ENCODE results near the gene DUSP16. TPM values are rescaled to one million over a fixed set of nuclear protein-coding genes. Genes with fewer than 3 reads are reported as not detected.
"Not testable (repeated sequence)": the region's sequence is repeated elsewhere in the genome, so short reads cannot be mapped to it uniquely, and the experiment has no call there.

Gene DUSP16
- total and polyA plus RNA-seq, 5 donors, result 4.2 to 17.2 (median 12.4) TPM

- peak; percentile 55 to 62 for ATAC-seq
- DNase-seq, result peak in 2 of 3 donors; percentile 16 to 64
These were observed 29.3 kb downstream of the DUSP16 start for GRCh38 chr12:12533238-12533829.

GRCh38 chr12:12531194-12531593 is 31.5 kb downstream of the DUSP16 start:
- 93% methylated on average over 2 of the region's 2 CpGs for WGBS
- H3K4me3 ChIP-seq (ENCODE audit: low read length), result no peak overlapping the region
- H3K9me3 ChIP-seq (ENCODE audit: control insufficient read depth, low read length), result no peaks in the 10 kb centered on the region
- no peak overlapping the region for H3K27ac ChIP-seq (ENCODE audit: low read length)
- peaks cover 13% of the 10 kb centered on the region for H3K4me1 ChIP-seq (ENCODE audit: control insufficient read depth, insufficient read depth, low read length)
- H3K27me3 ChIP-seq (ENCODE audit: control insufficient read depth, insufficient read depth), result no peaks in the 10 kb centered on the region
- ATAC-seq, result no peak
- intact Hi-C loops (cut with DNase I), result no loop called here
- no peak for DNase-seq

More at GRCh38 chr12:12533238-12533829, 29.3 kb downstream of the DUSP16 start:
- intact Hi-C loops (cut with DNase I), result no loop called here
- peak overlapping the region; percentile 77 for H3K27ac ChIP-seq (ENCODE audit: low read length)
- H3K4me1 ChIP-seq (ENCODE audit: control insufficient read depth, insufficient read depth, low read length), result peaks cover 11% of the 10 kb centered on the region
- 49% methylated on average over 6 of the region's 6 CpGs for WGBS
- no peak overlapping the region for H3K4me3 ChIP-seq (ENCODE audit: low read length)
- H3K9me3 ChIP-seq (ENCODE audit: control insufficient read depth, low read length), result no peaks in the 10 kb centered on the region
- no peaks in the 10 kb centered on the region for H3K27me3 ChIP-seq (ENCODE audit: control insufficient read depth, insufficient read depth)

GRCh38 chr12:12529783-12530421 is 32.8 kb downstream of the DUSP16 start:
- H3K4me1 ChIP-seq (ENCODE audit: control insufficient read depth, insufficient read depth, low read length), result peaks cover 11% of the 10 kb centered on the region
- H3K27me3 ChIP-seq (ENCODE audit: control insufficient read depth, insufficient read depth), result no peaks in the 10 kb centered on the region
- H3K9me3 ChIP-seq (ENCODE audit: control insufficient read depth, low read length), result no peaks in the 10 kb centered on the region
- intact Hi-C loops (cut with DNase I), result no loop called here
- no peak overlapping the region for H3K4me3 ChIP-seq (ENCODE audit: low read length)
- DNase-seq (no peak), ATAC-seq (no peak)
- H3K27ac ChIP-seq (ENCODE audit: low read length), result no peak overlapping the region
- 67% methylated on average over 2 of the region's 2 CpGs for WGBS

GRCh38 chr12:12528361-12529270 is 34.0 kb downstream of the DUSP16 start:
- 60% methylated on average over 6 of the region's 6 CpGs for WGBS
- Histone ChIP-seq H3K27me3 (ENCODE audit: control insufficient read depth, insufficient read depth) (no peaks in the 10 kb centered on the region), H3K4me1 (ENCODE audit: control insufficient read depth, insufficient read depth, low read length) (peaks cover 6% of the 10 kb centered on the region), H3K9me3 (ENCODE audit: control insufficient read depth, low read length) (no peaks in the 10 kb centered on the region), H3K4me3 (ENCODE audit: low read length) (no peak overlapping the region), H3K27ac (ENCODE audit: low read length) (no peak overlapping the region)
- no peak for ATAC-seq
- intact Hi-C loops (cut with DNase I), result no loop called here
- no peak for DNase-seq

GRCh38 chr12:12527820-12528296 is 34.8 kb downstream of the DUSP16 start:
- ATAC-seq (peak in 1 of 2 donors; percentile 21), DNase-seq (no peak)
- 90% methylated on average over 5 of the region's 5 CpGs for WGBS
- H3K4me3 ChIP-seq (ENCODE audit: low read length), result no peak overlapping the region
- H3K27me3 ChIP-seq (ENCODE audit: control insufficient read depth, insufficient read depth), result no peaks in the 10 kb centered on the region
- H3K9me3 ChIP-seq (ENCODE audit: control insufficient read depth, low read length), result no peaks in the 10 kb centered on the region
- intact Hi-C loops (cut with DNase I), result no loop called here
- no peak overlapping the region for H3K27ac ChIP-seq (ENCODE audit: low read length)
- H3K4me1 ChIP-seq (ENCODE audit: control insufficient read depth, insufficient read depth, low read length), result peaks cover 2% of the 10 kb centered on the region

GRCh38 chr12:12524128-12524527 is 38.5 kb downstream of the DUSP16 start:
- no peak for ATAC-seq
- intact Hi-C loops (cut with DNase I), result no loop called here
- Histone ChIP-seq H3K27me3 (ENCODE audit: control insufficient read depth, insufficient read depth) (no peaks in the 10 kb centered on the region), H3K9me3 (ENCODE audit: control insufficient read depth, low read length) (no peaks in the 10 kb centered on the region), H3K4me1 (ENCODE audit: control insufficient read depth, insufficient read depth, low read length) (peaks cover 2% of the 10 kb centered on the region), H3K27ac (ENCODE audit: low read length) (no peak overlapping the region), H3K4me3 (ENCODE audit: low read length) (no peak overlapping the region)
- no peak for DNase-seq

- DNase-seq (no peak), ATAC-seq (no peak)
- Histone ChIP-seq H3K4me3 (ENCODE audit: low read length) (no peak overlapping the region), H3K27ac (ENCODE audit: low read length) (no peak overlapping the region), H3K4me1 (ENCODE audit: control insufficient read depth, insufficient read depth, low read length) (peaks cover 2% of the 10 kb centered on the region), H3K27me3 (ENCODE audit: control insufficient read depth, insufficient read depth) (no peaks in the 10 kb centered on the region), H3K9me3 (ENCODE audit: control insufficient read depth, low read length) (no peaks in the 10 kb centered on the region)
- intact Hi-C loops (cut with DNase I), result no loop called here
These were observed 39.4 kb downstream of the DUSP16 start for GRCh38 chr12:12523229-12523628.

- DNase-seq; H3K27ac ChIP-seq (ENCODE audit: low read length); ATAC-seq; H3K27me3 ChIP-seq (ENCODE audit: control insufficient read depth, insufficient read depth); H3K4me1 ChIP-seq (ENCODE audit: control insufficient read depth, insufficient read depth, low read length); intact Hi-C loops (cut with DNase I); H3K4me3 ChIP-seq (ENCODE audit: low read length); H3K9me3 ChIP-seq (ENCODE audit: control insufficient read depth, low read length): not testable (repeated sequence)
- 95% methylated on average over 4 of the region's 4 CpGs for WGBS
These were observed 40.0 kb downstream of the DUSP16 start for GRCh38 chr12:12522657-12523056.

GRCh38 chr12:12521888-12522287 is 40.8 kb downstream of the DUSP16 start:
- 80% methylated on average over 6 of the region's 6 CpGs for WGBS

GRCh38 chr12:12521044-12521485 is 41.6 kb downstream of the DUSP16 start:
- Histone ChIP-seq H3K27me3 (ENCODE audit: control insufficient read depth, insufficient read depth) (no peaks in the 10 kb centered on the region), H3K27ac (ENCODE audit: low read length) (no peak overlapping the region), H3K4me1 (ENCODE audit: control insufficient read depth, insufficient read depth, low read length) (no peaks in the 10 kb centered on the region), H3K4me3 (ENCODE audit: low read length) (no peak overlapping the region), H3K9me3 (ENCODE audit: control insufficient read depth, low read length) (no peaks in the 10 kb centered on the region)
- DNase-seq, result no peak
- 85% methylated on average over 8 of the region's 8 CpGs for WGBS
- intact Hi-C loops (cut with DNase I), result no loop called here
- no peak for ATAC-seq

More at GRCh38 chr12:12521888-12522287, 40.8 kb downstream of the DUSP16 start:
- no peak overlapping the region for H3K27ac ChIP-seq (ENCODE audit: low read length)
- H3K9me3 ChIP-seq (ENCODE audit: control insufficient read depth, low read length), result no peaks in the 10 kb centered on the region
- H3K4me3 ChIP-seq (ENCODE audit: low read length), result no peak overlapping the region
- no peaks in the 10 kb centered on the region for H3K27me3 ChIP-seq (ENCODE audit: control insufficient read depth, insufficient read depth)
- ATAC-seq (no peak), DNase-seq (no peak)
- no peaks in the 10 kb centered on the region for H3K4me1 ChIP-seq (ENCODE audit: control insufficient read depth, insufficient read depth, low read length)
- intact Hi-C loops (cut with DNase I), result no loop called here

- Histone ChIP-seq H3K27ac (ENCODE audit: low read length) (no peak overlapping the region), H3K27me3 (ENCODE audit: control insufficient read depth, insufficient read depth) (no peaks in the 10 kb centered on the region), H3K4me3 (ENCODE audit: low read length) (no peak overlapping the region), H3K9me3 (ENCODE audit: control insufficient read depth, low read length) (no peaks in the 10 kb centered on the region), H3K4me1 (ENCODE audit: control insufficient read depth, insufficient read depth, low read length) (no peaks in the 10 kb centered on the region)
- no peak for ATAC-seq
- intact Hi-C loops (cut with DNase I), result no loop called here
- no peak for DNase-seq
These were observed 42.4 kb downstream of the DUSP16 start for GRCh38 chr12:12520273-12520672.
